Activated CD8-positive, alpha-beta memory T cell treated with anti-CD3 and anti-CD28 coated beads, Interleukin-2, amount 50 U/mL, for 24 hours (primary cell): ENCODE data around the gene PTRH1.

Experiments used
- DNase-seq: peaks from one replicate; pipeline ENCODE4 v3.0.0-alpha.2; 2020; ENCODE audit errors: extremely low read depth

Gene PTRH1

GRCh38 chr9:127697575-127697974 is 17.9 kb downstream of the PTRH1 start:
- no peak for DNase-seq

GRCh38 chr9:127694890-127695720 is 20.4 kb downstream of the PTRH1 start:
- no peak for DNase-seq

- no peak for DNase-seq
Observed at GRCh38 chr9:127693697-127694096, 21.8 kb downstream of the PTRH1 start.

- DNase-seq = no peak
Observed at GRCh38 chr9:127693143-127693542, 22.3 kb downstream of the PTRH1 start.

GRCh38 chr9:127692071-127692470 is 23.4 kb downstream of the PTRH1 start:
- DNase-seq = no peak

GRCh38 chr9:127690735-127691134 is 24.7 kb downstream of the PTRH1 start:
- DNase-seq = no peak

- no peak for DNase-seq
Observed at GRCh38 chr9:127689329-127690000, 26.0 kb downstream of the PTRH1 start.

- no peak for DNase-seq
Observed at GRCh38 chr9:127686461-127687393, 28.7 kb downstream of the PTRH1 start.

GRCh38 chr9:127684576-127684975 is 30.9 kb downstream of the PTRH1 start:
- DNase-seq = no peak

- no peak for DNase-seq
Observed at GRCh38 chr9:127683723-127684122, 31.7 kb downstream of the PTRH1 start.

GRCh38 chr9:127682351-127683136 is 32.9 kb downstream of the PTRH1 start:
- no peak for DNase-seq

GRCh38 chr9:127680846-127681245 is 34.6 kb downstream of the PTRH1 start:
- DNase-seq = no peak

GRCh38 chr9:127680226-127680625 is 35.2 kb downstream of the PTRH1 start:
- no peak for DNase-seq

- no peak for DNase-seq
Observed at GRCh38 chr9:127679506-127679905, 36.0 kb downstream of the PTRH1 start.

GRCh38 chr9:127676638-127677037 is 38.8 kb downstream of the PTRH1 start:
- no peak for DNase-seq

GRCh38 chr9:127673234-127673633 is 42.2 kb downstream of the PTRH1 start:
- no peak for DNase-seq

GRCh38 chr9:127667906-127668305 is 47.6 kb downstream of the PTRH1 start:
- no peak for DNase-seq

GRCh38 chr9:127667127-127667844 is 48.2 kb downstream of the PTRH1 start:
- DNase-seq = no peak

GRCh38 chr9:127664678-127665507 is 50.6 kb downstream of the PTRH1 start:
- DNase-seq = no peak

- DNase-seq = no peak
Observed at GRCh38 chr9:127664324-127664677, 51.2 kb downstream of the PTRH1 start.
